ENCODE measurements around the gene DAPK1. TPM values are rescaled to one million over a fixed set of nuclear protein-coding genes. Genes with fewer than 3 reads are reported as not detected.
A peak's percentile ranks its signal among the peaks of the same experiment; 100 is the strongest.

Gene DAPK1
- total RNA-seq, 1 experiment from 2014 or later, result 19.7 TPM

GRCh38 chr9:87664153-87665060, 166.7 kb downstream of the DAPK1 start:
- POLR2A ChIA-PET, result interaction anchor here (0.7 kb wide), 1 partner anchor 106 kb away, joined by 5 read pairs; no protein-coding TSS in a partner anchor
- intact Hi-C loops (cut with micrococcal nuclease), result loop anchor here (5.0 kb wide), 1 partner anchor 167 kb away; the partner anchor contains the start of gene DAPK1
- H3K4me1 Mint-ChIP-seq (ENCODE audit: insufficient read depth, unreplicated experiment), result peaks cover 13% of the 10 kb centered on the region
- H3K27ac Mint-ChIP-seq (ENCODE audit: low read depth, unreplicated experiment), result peak overlapping the region; percentile 44
- CTCF ChIA-PET, result interaction anchor here (0.6 to 2.4 kb wide), 6 partner anchors 149 to 1231 kb away, joined by 3 to 29 read pairs (median 10); no protein-coding TSS in a partner anchor
- DNase-seq (ENCODE audit: unreplicated experiment), result no peak
- no TSS peak for BruUV-seq (replicated peaks)
- H3K9me3 Mint-ChIP-seq (ENCODE audit: unreplicated experiment), result no peaks in the 10 kb centered on the region
- H3K36me3 Mint-ChIP-seq (ENCODE audit: insufficient read depth, unreplicated experiment), result no peaks in the 10 kb centered on the region
- no peak overlapping the region for H3K4me3 Mint-ChIP-seq (ENCODE audit: unreplicated experiment)
- no peak for TF ChIP-seq CTCF (IDR thresholded peaks at IDR 0.05; ENCODE audit: unreplicated experiment)
- no peaks in the 10 kb centered on the region for H3K27me3 Mint-ChIP-seq (ENCODE audit: insufficient read depth, unreplicated experiment)

- intact Hi-C loops (cut with micrococcal nuclease), result no loop called here
- DNase-seq (ENCODE audit: unreplicated experiment), result no peak
- H3K4me3 Mint-ChIP-seq (ENCODE audit: unreplicated experiment), result no peak overlapping the region
- ChIA-PET POLR2A (interaction anchor here (0.9 kb wide), 1 partner anchor 97 kb away, joined by 3 read pairs; no protein-coding TSS in a partner anchor), CTCF (no interaction called here)
- no peaks in the 10 kb centered on the region for H3K36me3 Mint-ChIP-seq (ENCODE audit: insufficient read depth, unreplicated experiment)
- H3K27ac Mint-ChIP-seq (ENCODE audit: low read depth, unreplicated experiment), result no peak overlapping the region
- BruUV-seq (replicated peaks), result no TSS peak
- peaks cover 13% of the 10 kb centered on the region for H3K4me1 Mint-ChIP-seq (ENCODE audit: insufficient read depth, unreplicated experiment)
- TF ChIP-seq CTCF (IDR thresholded peaks at IDR 0.05; ENCODE audit: unreplicated experiment), result no peak
- H3K27me3 Mint-ChIP-seq (ENCODE audit: insufficient read depth, unreplicated experiment), result no peaks in the 10 kb centered on the region
- no peaks in the 10 kb centered on the region for H3K9me3 Mint-ChIP-seq (ENCODE audit: unreplicated experiment)
These were observed 167.8 kb downstream of the DAPK1 start for GRCh38 chr9:87665505-87665904.

GRCh38 chr9:87667164-87667738, 169.6 kb downstream of the DAPK1 start:
- ChIA-PET POLR2A (interaction anchor here (1.5 kb wide), 1 partner anchor 340 kb away, joined by 3 read pairs; no protein-coding TSS in a partner anchor), CTCF (interaction anchor here (0.6 to 1.1 kb wide), 2 partner anchors 1149 to 1233 kb away, joined by 3 read pairs; no protein-coding TSS in a partner anchor)
- BruUV-seq (replicated peaks), result no TSS peak
- H3K4me1 Mint-ChIP-seq (ENCODE audit: insufficient read depth, unreplicated experiment), result peaks cover 13% of the 10 kb centered on the region
- no peak overlapping the region for H3K27ac Mint-ChIP-seq (ENCODE audit: low read depth, unreplicated experiment)
- H3K27me3 Mint-ChIP-seq (ENCODE audit: insufficient read depth, unreplicated experiment), result no peaks in the 10 kb centered on the region
- H3K36me3 Mint-ChIP-seq (ENCODE audit: insufficient read depth, unreplicated experiment), result no peaks in the 10 kb centered on the region
- no peak for TF ChIP-seq CTCF (IDR thresholded peaks at IDR 0.05; ENCODE audit: unreplicated experiment)
- DNase-seq (ENCODE audit: unreplicated experiment), result no peak
- intact Hi-C loops (cut with micrococcal nuclease), result no loop called here
- no peaks in the 10 kb centered on the region for H3K9me3 Mint-ChIP-seq (ENCODE audit: unreplicated experiment)
- H3K4me3 Mint-ChIP-seq (ENCODE audit: unreplicated experiment), result no peak overlapping the region

- ChIA-PET POLR2A (interaction anchor here (1.5 kb wide), 1 partner anchor 341 kb away, joined by 3 read pairs; no protein-coding TSS in a partner anchor), CTCF (interaction anchor here (0.5 to 1.1 kb wide), 2 partner anchors 374 to 1234 kb away, joined by 3 read pairs; no protein-coding TSS in a partner anchor)
- H3K27ac Mint-ChIP-seq (ENCODE audit: low read depth, unreplicated experiment), result no peak overlapping the region
- no peaks in the 10 kb centered on the region for H3K9me3 Mint-ChIP-seq (ENCODE audit: unreplicated experiment)
- no peaks in the 10 kb centered on the region for H3K27me3 Mint-ChIP-seq (ENCODE audit: insufficient read depth, unreplicated experiment)
- intact Hi-C loops (cut with micrococcal nuclease), result no loop called here
- H3K4me1 Mint-ChIP-seq (ENCODE audit: insufficient read depth, unreplicated experiment), result peaks cover 6% of the 10 kb centered on the region
- no peaks in the 10 kb centered on the region for H3K36me3 Mint-ChIP-seq (ENCODE audit: insufficient read depth, unreplicated experiment)
- TF ChIP-seq CTCF (IDR thresholded peaks at IDR 0.05; ENCODE audit: unreplicated experiment), result no peak
- H3K4me3 Mint-ChIP-seq (ENCODE audit: unreplicated experiment), result no peak overlapping the region
- no peak for DNase-seq (ENCODE audit: unreplicated experiment)
- no TSS peak for BruUV-seq (replicated peaks)
These were observed 170.6 kb downstream of the DAPK1 start for GRCh38 chr9:87668222-87668621.

All from MCF 10A (cell line).